Spleen (tissue), 11 donors: ENCODE data around the gene RHOJ. TPM values are rescaled to one million over a fixed set of nuclear protein-coding genes. Genes with fewer than 3 reads are reported as not detected.

Source experiments
- DNase-seq: peaks from one replicate; pipeline ENCODE4 v3.0.0-alpha.2; 2020
- H3K27ac ChIP-seq, 8 donors: fragments of 200-600 bp; sonication (generic) in 7 of 8; 1 replicate in 4 of 8; 2 replicates in 4 of 8; pipeline versions ENCODE4 v1.5.0 to v1.8.0; 2016 to 2021; ENCODE audit warnings: inconsistent platforms in 4 of 8, mild to moderate bottlenecking in 4 of 8, moderate library complexity in 1 of 8
- H3K27me3 ChIP-seq, 7 donors: fragments of 200-600 bp; sonication (generic) in 6 of 7; replicated peaks in 1 of 7; 1 replicate in 4 of 7; 2 replicates in 3 of 7; pipeline versions ENCODE4 v1.5.0 to v1.8.0; 2016 to 2021; ENCODE audit warnings: inconsistent platforms in 3 of 7, mild to moderate bottlenecking in 1 of 7
- H3K36me3 ChIP-seq, 6 donors: fragments of 200-600 bp; sonication (generic) in 5 of 6; 1 replicate in 4 of 6; 2 replicates in 2 of 6; pipeline versions ENCODE4 v1.5.0 to v1.8.0; 2016 to 2021; ENCODE audit warnings: inconsistent platforms in 2 of 6
- H3K4me1 ChIP-seq, 6 donors: fragments of 200-600 bp; sonication (generic) in 5 of 6; 1 replicate in 3 of 6; 2 replicates in 3 of 6; pipeline versions ENCODE4 v1.5.0 to v1.8.0; 2016 to 2021; ENCODE audit warnings: inconsistent platforms in 3 of 6
- H3K4me3 ChIP-seq, 8 donors: fragments of 200-600 bp; sonication (generic) in 7 of 8; 1 replicate in 4 of 8; 2 replicates in 4 of 8; pipeline versions ENCODE4 v1.5.0 to v1.8.0; 2016 to 2021; ENCODE audit warnings: inconsistent platforms in 4 of 8, mild to moderate bottlenecking in 4 of 8, moderate library complexity in 2 of 8
- H3K9me3 ChIP-seq, 8 donors: fragments of 200-600 bp; sonication (generic) in 7 of 8; 1 replicate in 4 of 8; 2 replicates in 4 of 8; pipeline versions ENCODE4 v1.5.0 to v1.8.0; 2016 to 2021; ENCODE audit warnings: inconsistent platforms in 4 of 8
- CTCF ChIP-seq, 11 experiments: fragments of 200-600 bp in 7 of 11; fragments of 450-650 bp in 4 of 11; sonication (generic) in 4 of 11; IDR thresholded peaks in 8 of 11; conservative IDR thresholded peaks in 3 of 11; 1 replicate in 7 of 11; 2 replicates in 4 of 11; pipeline versions ENCODE4 v1.4.0 to v1.8.0; 2016 to 2021; ENCODE audit warnings: antibody characterized with exemption in 11 of 11, inconsistent platforms in 4 of 11, mild to moderate bottlenecking in 1 of 11
- POLR2A ChIP-seq, 3 donors: fragments of 450-650 bp; IDR thresholded peaks; one replicate each; pipeline ENCODE4 v1.5.1; 2017; ENCODE audit warnings: antibody characterized with exemption in 3 of 3, mild to moderate bottlenecking in 1 of 3
- POLR2AphosphoS5 ChIP-seq, 3 donors: sonication (generic); formaldehyde crosslinking; IDR thresholded peaks; one replicate each; pipeline ENCODE4 v1.5.1; 2017; ENCODE audit warnings: antibody characterized with exemption in 3 of 3
- WGBS, 5 donors: extraction: QIAGEN DNeasy Blood & Tissue Kit in 3 of 5; methylation state at CpG; one replicate each; pipeline versions ENCODE4 v1.1.5 to v1.1.7; 2013 to 2018; 5-methylcytosine and 5-hydroxymethylcytosine counted together
- intact Hi-C: fragments of 100-400 bp; cut with DNase I; formaldehyde crosslinking; loops from one replicate; pipeline ENCODE4 v1.15.0; 2023; ENCODE audit warnings: low total_unique reads
- polyA plus RNA-seq, 3 donors: library from polyadenylated mRNA; stranded (reverse); fragments of 200-250 nt; gene quantifications; one replicate each; pipeline ENCODE4 v1.2.1, GENCODE V29; 2013
- total RNA-seq, 7 donors: library from RNA; depleted of rRNA in 3 of 7; stranded (reverse); fragments of >200 nt in 3 of 7; fragmentation: NEBNext Ultra II Directional in 4 of 7; extraction: Animal tissue kit (Norgen Biotek cat#: 25700) in 4 of 7; gene quantifications; one replicate each; pipeline versions ENCODE4 v1.1.0 to v1.2.1, GENCODE V29; 2016 to 2021
- donor health status: healthy with polysubstance abuse.
- donor health status: DM: no; HTN: no; CAD: no; lungs with moderate emphysema.
- donor health status: DM: no; HTN: no; CAD: no.
- donor health status: Bipolar disorder and iron deficiency.
- donor health status: healthy.
- donor health status: DM: no; HTN: no; CAD: no.
- donor health status: DM: yes; HTN: yes; CAD: no.

The RHOJ gene
- total and polyA plus RNA-seq, 10 donors: 5.5 to 26.3 (median 14.9) TPM

- WGBS, 5 donors: 68 to 90% (median 79%) methylated on average over 7 of the region's 7 CpGs
- H3K4me3 ChIP-seq: no peak overlapping the region
- H3K9me3 ChIP-seq: no peaks in the 10 kb centered on the region
- no peak overlapping the region for H3K27ac ChIP-seq
- H3K4me1 ChIP-seq: no peaks in the 10 kb centered on the region
- no peak for DNase-seq
- TF ChIP-seq CTCF (IDR thresholded peaks at IDR 0.05 in 8 of 11, conservative IDR thresholded peaks at IDR 0.05 in 3 of 11) (no peak), POLR2A (IDR thresholded peaks at IDR 0.05) (no peak), POLR2AphosphoS5 (IDR thresholded peaks at IDR 0.05) (no peak)
- intact Hi-C loops: no loop called here
- H3K36me3 ChIP-seq: peaks cover 0 to 5% (median 0%) of the 10 kb centered on the region in 6 donors
- H3K27me3 ChIP-seq: peaks cover 0 to 10% (median 0%) of the 10 kb centered on the region in 7 donors
Measured at GRCh38 chr14:63283884-63284248, 79.6 kb downstream of the RHOJ start.

- Histone ChIP-seq H3K27ac (no peak overlapping the region), H3K27me3 (peaks cover 0 to 10% (median 0%) of the 10 kb centered on the region in 7 donors), H3K9me3 (no peaks in the 10 kb centered on the region), H3K4me1 (no peaks in the 10 kb centered on the region), H3K4me3 (no peak overlapping the region), H3K36me3 (peaks cover 0 to 6% (median 0%) of the 10 kb centered on the region in 6 donors)
- TF ChIP-seq CTCF (IDR thresholded peaks at IDR 0.05 in 8 of 11, conservative IDR thresholded peaks at IDR 0.05 in 3 of 11): no peak
- TF ChIP-seq POLR2AphosphoS5 (IDR thresholded peaks at IDR 0.05): no peak
- TF ChIP-seq POLR2A (IDR thresholded peaks at IDR 0.05): no peak
- no peak for DNase-seq
- 81 to 93% (median 88%) methylated on average over 2 of the region's 2 CpGs for WGBS, 5 donors
- intact Hi-C loops: no loop called here
Measured at GRCh38 chr14:63286071-63286470, 81.8 kb downstream of the RHOJ start.

- DNase-seq: no peak
- 79 to 91% (median 90%) methylated on average over 6 of the region's 6 CpGs for WGBS, 5 donors
- Histone ChIP-seq H3K27me3 (peaks cover 0 to 10% (median 0%) of the 10 kb centered on the region in 7 donors), H3K9me3 (no peaks in the 10 kb centered on the region), H3K27ac (no peak overlapping the region), H3K4me3 (no peak overlapping the region), H3K4me1 (no peaks in the 10 kb centered on the region), H3K36me3 (peaks cover 0 to 10% (median 0%) of the 10 kb centered on the region in 6 donors)
- intact Hi-C loops: no loop called here
- TF ChIP-seq POLR2AphosphoS5 (IDR thresholded peaks at IDR 0.05) (no peak), CTCF (IDR thresholded peaks at IDR 0.05 in 8 of 11, conservative IDR thresholded peaks at IDR 0.05 in 3 of 11) (no peak), POLR2A (IDR thresholded peaks at IDR 0.05) (no peak)
Measured at GRCh38 chr14:63287666-63288483, 83.6 kb downstream of the RHOJ start.

- Histone ChIP-seq H3K27ac (no peak overlapping the region), H3K4me3 (no peak overlapping the region), H3K36me3 (peaks cover 0 to 10% (median 0%) of the 10 kb centered on the region in 6 donors), H3K27me3 (peaks cover 0 to 6% (median 0%) of the 10 kb centered on the region in 7 donors), H3K4me1 (no peaks in the 10 kb centered on the region), H3K9me3 (no peaks in the 10 kb centered on the region)
- 76 to 94% (median 85%) methylated on average over 1 of the region's 1 CpG for WGBS, 5 donors
- DNase-seq: no peak
- TF ChIP-seq CTCF (IDR thresholded peaks at IDR 0.05 in 8 of 11, conservative IDR thresholded peaks at IDR 0.05 in 3 of 11) (no peak), POLR2AphosphoS5 (IDR thresholded peaks at IDR 0.05) (no peak), POLR2A (IDR thresholded peaks at IDR 0.05) (no peak)
- intact Hi-C loops: no loop called here
Measured at GRCh38 chr14:63288853-63289252, 84.6 kb downstream of the RHOJ start.
